NCI-H1048 (cell line): Measurements from ENCODE around the gene MRPL11.
A peak's percentile ranks its signal among the peaks of the same experiment; 100 is the strongest.

ENCODE experiments used
- DNase-seq: peaks from one replicate; lab custom pipeline; 2025; lab: John Stamatoyannopoulos, UW

MRPL11 gene

GRCh38 chr11:66438504-66439466 is at the start of gene MRPL11:
Gene MRPL11, minus strand, starts transcription at chr11:66438848. Its CDS starts 94 bp downstream, at chr11:66438754.
- peak; percentile 78 for DNase-seq

GRCh38 chr11:66484806-66485380 is 46.2 kb upstream of the MRPL11 start:
- DNase-seq, result no peak

GRCh38 chr11:66480117-66480938 is 41.7 kb upstream of the MRPL11 start, which contains the start of gene DPP3:
Gene DPP3, plus strand, starts transcription at chr11:66480434. Its CDS starts 1,767 bp downstream, at chr11:66482201.
- peak; percentile 90 for DNase-seq

GRCh38 chr11:66479394-66480116 is 40.9 kb upstream of the MRPL11 start:
- peak; percentile 53 for DNase-seq

- DNase-seq, result no peak
These were observed 40.2 kb upstream of the MRPL11 start for GRCh38 chr11:66478729-66479393.

GRCh38 chr11:66477263-66478201 is 38.9 kb upstream of the MRPL11 start:
- DNase-seq, result no peak

- no peak for DNase-seq
These were observed 38.2 kb upstream of the MRPL11 start for GRCh38 chr11:66476841-66477251.

- DNase-seq, result no peak
These were observed 37.7 kb upstream of the MRPL11 start for GRCh38 chr11:66476173-66476840.

GRCh38 chr11:66475349-66476172 is 36.9 kb upstream of the MRPL11 start:
- DNase-seq, result no peak

- DNase-seq, result no peak
These were observed 35.2 kb upstream of the MRPL11 start for GRCh38 chr11:66473608-66474515.

- no peak for DNase-seq
These were observed 34.5 kb upstream of the MRPL11 start for GRCh38 chr11:66473167-66473566.

GRCh38 chr11:66472054-66472453 is 33.4 kb upstream of the MRPL11 start:
- DNase-seq, result no peak

GRCh38 chr11:66471142-66471541 is 32.5 kb upstream of the MRPL11 start:
- DNase-seq, result no peak

- no peak for DNase-seq
These were observed 31.4 kb upstream of the MRPL11 start for GRCh38 chr11:66470015-66470414.

- no peak for DNase-seq
These were observed 30.8 kb upstream of the MRPL11 start for GRCh38 chr11:66469441-66469840.

GRCh38 chr11:66468691-66469090 is 30.0 kb upstream of the MRPL11 start:
- DNase-seq, result no peak

GRCh38 chr11:66467756-66468155 is 29.1 kb upstream of the MRPL11 start:
- no peak for DNase-seq
